Neural cell (in vitro differentiated cells): ENCODE data around the gene MLLT3.

Source experiments
- CTCF ChIP-seq: fragments of 450-650 bp; IDR thresholded peaks from 2 replicates; pipeline ENCODE4 v1.5.1; 2014; ENCODE audit warnings: antibody characterized with exemption, mild to moderate bottlenecking, moderate library complexity; ENCODE audit not compliant: poor library complexity, severe bottlenecking
- EP300 ChIP-seq: fragments of 450-650 bp; conservative IDR thresholded peaks from 2 replicates; pipeline ENCODE4 v1.6.1; 2014; ENCODE audit warnings: antibody characterized with exemption, mild to moderate bottlenecking, moderate library complexity; ENCODE audit not compliant: poor library complexity, severe bottlenecking
- EZH2 ChIP-seq: fragments of 200-600, 300-800 bp; shearing (Covaris generic), sonication (generic); IDR thresholded peaks from 2 replicates; pipeline ENCODE4 v1.6.1; 2014; ENCODE audit warnings: antibody characterized with exemption, low read length, borderline replicate concordance, mild to moderate bottlenecking; ENCODE audit not compliant: insufficient read depth, poor library complexity, severe bottlenecking
- POLR2AphosphoS5 ChIP-seq: IDR thresholded peaks from 2 replicates; pipeline ENCODE4 v1.6.1; 2012
- RAD21 ChIP-seq: fragments of 450-650 bp; conservative IDR thresholded peaks from 2 replicates; pipeline ENCODE4 v1.6.1; 2014; ENCODE audit warnings: antibody characterized with exemption, mild to moderate bottlenecking, moderate library complexity
- REST ChIP-seq: IDR thresholded peaks from 2 replicates; pipeline ENCODE4 v1.6.1; 2012; ENCODE audit warnings: borderline replicate concordance

- TF ChIP-seq CTCF (no peak), RAD21 (no peak), EP300 (no peak), EZH2 (no peak), POLR2AphosphoS5 (no peak), REST (no peak)
Measured at GRCh38 chr9:20355022-20355421, 267.3 kb downstream of the MLLT3 start.
